GM12878 (cell line): ENCODE results near the gene DLG2.

Experiments
- CEBPB ChIP-seq, 2 experiments: fragments of 150-350 bp in 1 of 2; IDR thresholded peaks; 2 replicates each; pipeline ENCODE4 v1.6.1; 2012 to 2014; ENCODE audit warnings: low read depth in 2 of 2, low read length in 2 of 2, borderline replicate concordance in 1 of 2, inconsistent platforms in 1 of 2
- CTCF ChIP-seq, 3 experiments: IDR thresholded peaks in 2 of 3; conservative IDR thresholded peaks in 1 of 3; 2 replicates each; pipeline ENCODE4 v1.5.1; 2011; ENCODE audit warnings: low read depth in 3 of 3, low read length in 3 of 3, mild to moderate bottlenecking in 3 of 3, control low read depth in 2 of 3, moderate library complexity in 2 of 3, inconsistent platforms in 1 of 3, mixed read lengths in 1 of 3; ENCODE audit not compliant: control insufficient read depth in 2 of 3, insufficient read depth in 1 of 3; ENCODE audit errors: extremely low read depth in 1 of 3
- EED ChIP-seq: sonication (generic); IDR thresholded peaks from 2 replicates; pipeline ENCODE4 v1.6.1; 2016; ENCODE audit warnings: antibody characterized with exemption, low read depth
- HDAC2 ChIP-seq: fragments of 200-600 bp; sonication (generic); IDR thresholded peaks from 2 replicates; pipeline ENCODE4 v1.6.1; 2017
- MTA3 ChIP-seq: IDR thresholded peaks from 2 replicates; pipeline ENCODE4 v1.6.1; 2012; ENCODE audit warnings: low read length, inconsistent platforms, borderline replicate concordance
- POLR2A ChIP-seq: IDR thresholded peaks from 2 replicates; pipeline ENCODE4 v1.6.1; 2011; ENCODE audit warnings: low read depth, mild to moderate bottlenecking, low read length
- POLR2AphosphoS5 ChIP-seq: IDR thresholded peaks from 2 replicates; pipeline ENCODE4 v1.6.1; 2011; ENCODE audit warnings: mild to moderate bottlenecking, low read length, inconsistent platforms
- SREBF2 ChIP-seq: IDR thresholded peaks from 2 replicates; pipeline ENCODE4 v1.6.1; 2012; ENCODE audit warnings: mild to moderate bottlenecking, low read length
- TARDBP ChIP-seq: IDR thresholded peaks from 2 replicates; pipeline ENCODE4 v1.6.1; 2016; ENCODE audit warnings: borderline replicate concordance
- USF2 ChIP-seq: IDR thresholded peaks from 2 replicates; pipeline ENCODE4 v1.6.1; 2011; ENCODE audit warnings: low read depth, low read length, improper control_type of control experiment, borderline replicate concordance

GRCh38 chr11:83448686-83449085 lies 2178.5 kb downstream of the DLG2 start:
- no peak for TF ChIP-seq CTCF (IDR thresholded peaks at IDR 0.05 in 2 of 3, conservative IDR thresholded peaks at IDR 0.05 in 1 of 3; ENCODE audit: control insufficient read depth in 2 of 3, extremely low read depth in 1 of 3, insufficient read depth in 1 of 3, low read depth in 3 of 3, low read length in 3 of 3)
- no peak for TF ChIP-seq POLR2A
- TF ChIP-seq SREBF2: no peak
- no peak for TF ChIP-seq USF2
- TF ChIP-seq TARDBP: no peak
- TF ChIP-seq HDAC2: no peak
- no peak for TF ChIP-seq POLR2AphosphoS5
- no peak for TF ChIP-seq CEBPB (IDR thresholded peaks at IDR 0.05; ENCODE audit: borderline replicate concordance in 1 of 2, low read depth in 2 of 2, low read length in 2 of 2)
- no peak for TF ChIP-seq MTA3
- no peak for TF ChIP-seq EED
